HFF-Myc (cell line): ENCODE results near the gene NXN.
"Not testable (repeated sequence)": the region's sequence is repeated elsewhere in the genome, so short reads cannot be mapped to it uniquely, and the experiment has no call there.

Experiments
- DNase-seq: peaks from one replicate; pipeline ENCODE4 v3.0.0-alpha.2; 2011; ENCODE audit warnings: low read depth; ENCODE audit errors: extremely low read depth
- H3K4me3 ChIP-seq: replicated peaks from 2 replicates; pipeline ENCODE4 v1.5.1; 2011; ENCODE audit warnings: low read depth, mild to moderate bottlenecking, control low read depth, low read length
- TF ChIP-seq, protein P1 (sequence below): IDR thresholded peaks from 2 replicates; pipeline ENCODE4 v1.5.1; 2012; ENCODE audit warnings: mild to moderate bottlenecking, low read depth, low read length, control low read depth; ENCODE audit errors: missing control alignments

Gene NXN

DNA sequence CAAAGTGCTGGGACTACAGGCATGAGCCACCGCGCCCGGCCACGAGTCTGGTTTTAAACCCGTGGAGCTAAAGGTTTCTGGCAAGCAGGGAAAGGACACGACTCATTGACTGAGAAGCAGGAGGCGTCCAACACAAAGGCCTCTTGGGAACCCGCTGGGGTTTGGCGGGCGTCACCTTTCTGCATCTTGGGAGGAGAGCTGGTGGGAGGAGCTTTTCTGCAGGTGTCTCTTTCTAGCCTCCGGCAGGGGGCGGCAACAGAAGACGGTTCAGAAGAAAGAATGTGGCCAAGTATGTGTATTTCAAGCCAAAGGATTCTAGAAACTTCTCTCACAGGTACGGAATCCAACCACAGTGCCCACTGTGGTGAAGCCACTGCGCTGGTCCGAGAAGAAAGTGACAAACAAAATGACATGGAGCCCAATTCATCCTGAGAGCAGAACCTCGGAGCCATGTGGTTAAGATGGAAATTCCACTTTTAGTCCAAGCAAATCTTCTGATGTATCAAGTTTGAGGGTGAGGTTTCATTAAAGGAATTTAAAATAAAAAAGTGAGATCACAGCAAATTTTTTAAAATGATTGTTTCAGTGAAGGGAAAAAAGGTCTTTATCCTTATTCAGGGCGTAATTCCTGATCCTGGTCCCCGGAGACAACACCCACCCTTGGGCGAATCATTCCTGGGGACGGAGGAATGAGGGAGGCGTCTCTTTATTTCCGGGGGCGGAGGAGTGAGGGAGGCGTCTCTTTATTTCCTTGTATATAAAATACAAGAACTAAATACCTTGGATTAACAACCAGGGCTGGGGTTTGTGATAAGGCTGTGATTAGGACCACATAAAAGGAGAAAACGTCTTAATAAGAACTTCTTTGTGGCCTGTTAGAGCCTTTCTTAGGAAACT is 99.8 kb downstream of the NXN start:
- DNase-seq, result no peak
- H3K4me3 ChIP-seq, result no peak overlapping the region
- TF ChIP-seq, protein P1, sequence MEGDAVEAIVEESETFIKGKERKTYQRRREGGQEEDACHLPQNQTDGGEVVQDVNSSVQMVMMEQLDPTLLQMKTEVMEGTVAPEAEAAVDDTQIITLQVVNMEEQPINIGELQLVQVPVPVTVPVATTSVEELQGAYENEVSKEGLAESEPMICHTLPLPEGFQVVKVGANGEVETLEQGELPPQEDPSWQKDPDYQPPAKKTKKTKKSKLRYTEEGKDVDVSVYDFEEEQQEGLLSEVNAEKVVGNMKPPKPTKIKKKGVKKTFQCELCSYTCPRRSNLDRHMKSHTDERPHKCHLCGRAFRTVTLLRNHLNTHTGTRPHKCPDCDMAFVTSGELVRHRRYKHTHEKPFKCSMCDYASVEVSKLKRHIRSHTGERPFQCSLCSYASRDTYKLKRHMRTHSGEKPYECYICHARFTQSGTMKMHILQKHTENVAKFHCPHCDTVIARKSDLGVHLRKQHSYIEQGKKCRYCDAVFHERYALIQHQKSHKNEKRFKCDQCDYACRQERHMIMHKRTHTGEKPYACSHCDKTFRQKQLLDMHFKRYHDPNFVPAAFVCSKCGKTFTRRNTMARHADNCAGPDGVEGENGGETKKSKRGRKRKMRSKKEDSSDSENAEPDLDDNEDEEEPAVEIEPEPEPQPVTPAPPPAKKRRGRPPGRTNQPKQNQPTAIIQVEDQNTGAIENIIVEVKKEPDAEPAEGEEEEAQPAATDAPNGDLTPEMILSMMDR, result no peak

DNA sequence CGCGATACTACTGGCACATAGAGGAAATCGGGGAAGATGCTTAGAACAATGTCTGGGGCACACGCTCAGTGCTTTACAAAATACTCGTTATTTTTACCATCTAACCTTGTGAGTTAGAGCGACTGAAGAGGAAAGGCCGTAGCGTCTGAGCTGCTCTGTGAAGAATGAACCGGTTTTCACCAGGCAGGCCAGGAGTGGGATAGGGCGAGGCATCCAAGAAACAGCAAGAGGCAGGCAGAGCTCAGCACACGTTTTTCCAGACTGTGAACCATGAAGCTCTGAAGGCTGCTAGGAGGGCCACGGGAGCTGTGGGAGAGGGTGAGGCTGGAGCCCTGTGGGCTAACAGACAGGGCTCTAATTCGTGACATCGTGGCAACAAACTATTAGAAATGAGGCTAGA is 101.9 kb downstream of the NXN start:
- TF ChIP-seq, protein P1, result no peak

DNA sequence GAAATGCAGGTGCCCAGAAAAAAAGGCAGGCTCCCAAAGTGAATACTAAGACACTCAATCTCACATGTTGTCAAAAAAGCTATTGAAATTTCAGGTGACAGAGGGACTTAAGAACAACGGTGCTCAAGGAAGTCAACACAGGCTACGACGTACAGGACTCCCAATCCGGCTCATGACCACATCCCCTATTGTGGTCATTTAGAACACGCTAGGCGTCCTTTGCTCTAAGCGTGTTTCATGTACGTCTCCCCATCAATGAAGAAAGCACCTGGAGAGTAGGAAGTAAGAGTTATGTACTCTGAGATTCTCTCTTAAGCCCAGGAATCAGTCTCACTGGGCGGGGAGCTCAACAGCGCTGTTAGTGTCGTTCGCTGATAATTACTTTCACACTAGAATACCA is 103.3 kb downstream of the NXN start:
- TF ChIP-seq, protein P1, result no peak
- DNase-seq, result no peak

More for the DNA sequence above, 101.9 kb downstream of the NXN start:
- H3K4me3 ChIP-seq, result no peak overlapping the region
- DNase-seq, result no peak

DNA sequence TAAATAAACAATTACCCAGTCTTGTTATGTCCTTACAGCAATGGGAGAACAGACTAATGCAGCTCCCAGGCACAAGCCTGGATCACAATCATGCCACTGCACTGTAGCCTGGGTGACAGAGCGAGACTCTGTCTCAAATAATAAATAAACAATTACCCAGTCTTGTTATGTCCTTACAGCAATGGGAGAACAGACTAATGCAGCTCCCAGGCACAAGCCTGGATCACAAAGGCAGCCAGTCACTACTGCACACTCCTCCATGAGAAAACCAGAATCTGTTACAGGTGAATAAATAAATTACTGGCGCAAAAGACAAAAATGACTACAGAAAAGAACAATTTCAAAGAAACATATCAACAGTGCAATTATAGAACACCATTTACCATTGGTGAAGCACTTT is 105.0 kb downstream of the NXN start:
- H3K4me3 ChIP-seq, DNase-seq: not testable (repeated sequence)

More for the DNA sequence above, 103.3 kb downstream of the NXN start:
- H3K4me3 ChIP-seq, result no peak overlapping the region

DNA sequence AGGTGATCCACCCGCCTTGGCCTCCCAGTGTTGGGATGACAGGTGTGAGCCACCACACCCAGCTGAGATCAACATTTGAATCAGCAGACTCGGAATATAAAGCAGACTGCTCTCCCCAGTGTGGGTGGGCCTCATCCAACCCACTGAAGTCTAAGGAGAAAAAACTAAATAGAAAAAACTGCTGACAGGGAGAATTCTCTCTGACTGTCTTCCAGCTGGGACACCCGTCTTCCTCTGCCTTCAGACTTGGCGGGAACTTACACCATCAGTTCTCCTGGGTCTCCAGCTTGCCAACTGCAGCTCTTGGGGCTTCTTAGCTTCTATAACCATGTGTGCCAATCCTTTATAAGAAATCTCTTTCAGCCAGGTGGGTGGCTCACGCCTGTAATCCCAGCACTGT is 106.7 kb downstream of the NXN start:
- no peak for DNase-seq
- TF ChIP-seq, protein P1, result no peak
- no peak overlapping the region for H3K4me3 ChIP-seq

DNA sequence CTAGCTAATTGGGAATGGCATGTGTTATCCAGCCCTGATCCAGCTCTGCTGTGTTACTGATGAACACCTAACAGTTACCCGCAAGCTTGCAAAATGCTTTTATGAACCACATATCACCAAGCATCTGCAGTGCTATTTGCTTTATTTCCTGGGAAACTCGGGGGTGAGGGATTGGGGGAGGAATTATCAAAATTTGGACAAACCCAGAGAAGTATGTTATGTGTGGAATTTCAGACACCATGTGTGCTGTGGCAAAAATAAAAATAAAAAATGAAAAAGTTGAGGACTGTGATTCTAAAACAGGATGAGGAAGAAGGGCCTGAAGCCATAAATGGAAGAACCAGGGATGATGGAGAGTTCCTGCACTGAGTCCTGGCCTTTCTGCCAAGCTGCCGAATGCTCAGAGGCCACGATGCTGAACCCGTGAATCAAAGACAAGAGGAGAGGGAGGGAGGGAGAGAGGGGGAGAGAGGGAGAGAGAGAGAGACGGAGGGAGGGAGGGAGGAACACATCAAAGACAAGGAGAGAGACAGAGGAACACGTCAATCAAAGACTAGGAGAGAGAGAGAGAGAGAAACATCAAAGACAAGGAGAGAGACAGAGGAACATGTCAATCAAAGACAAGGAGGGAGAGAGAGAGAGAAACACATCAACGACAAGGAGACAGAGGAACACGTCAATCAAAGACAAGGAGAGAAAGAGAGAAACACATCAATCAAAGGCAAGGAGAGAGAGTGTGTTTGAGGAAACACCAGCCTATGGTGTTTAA is 107.6 kb downstream of the NXN start:
- H3K4me3 ChIP-seq, result no peak overlapping the region
- no peak for DNase-seq
- TF ChIP-seq, protein P1, result no peak
